Epithelial cell of proximal tubule (primary cell): Measurements from ENCODE around the gene MXD1. TPM values are rescaled to one million over a fixed set of nuclear protein-coding genes. Genes with fewer than 3 reads are reported as not detected.

Experiments
- DNase-seq: peaks from one replicate; pipeline ENCODE4 v3.0.0-alpha.2; 2011; ENCODE audit warnings: low read depth
- H3K4me3 ChIP-seq: 2 replicates; pipeline ENCODE4 v1.5.1; 2011; ENCODE audit warnings: low read depth, mild to moderate bottlenecking, low read length
- CTCF ChIP-seq: conservative IDR thresholded peaks from 2 replicates; pipeline ENCODE4 v1.5.1; 2012; ENCODE audit warnings: low read depth, mild to moderate bottlenecking, low read length
- total RNA-seq: library from RNA; depleted of rRNA; stranded (reverse); fragments of >200 nt; gene quantifications from 2 replicates; pipeline ENCODE4 v1.2.3, GENCODE V29; 2015

MXD1 gene
- total RNA-seq, 1 donor from 2014 or later = 2.2 TPM

- no peak overlapping the region for H3K4me3 ChIP-seq
- TF ChIP-seq CTCF = no peak
- DNase-seq = no peak
Observed at GRCh38 chr2:69954084-69954483, 39.2 kb downstream of the MXD1 start.

GRCh38 chr2:69955029-69955428 is 40.1 kb downstream of the MXD1 start:
- no peak for DNase-seq
- no peak for TF ChIP-seq CTCF
- no peak overlapping the region for H3K4me3 ChIP-seq

- DNase-seq = no peak
- no peak overlapping the region for H3K4me3 ChIP-seq
- no peak for TF ChIP-seq CTCF
Observed at GRCh38 chr2:69956475-69956979, 41.6 kb downstream of the MXD1 start.

- no peak for TF ChIP-seq CTCF
- DNase-seq = no peak
- H3K4me3 ChIP-seq = no peak overlapping the region
Observed at GRCh38 chr2:69957965-69958364, 43.1 kb downstream of the MXD1 start.

GRCh38 chr2:69958480-69958879 is 43.6 kb downstream of the MXD1 start:
- no peak for TF ChIP-seq CTCF
- no peak overlapping the region for H3K4me3 ChIP-seq
- no peak for DNase-seq

- DNase-seq = no peak
- TF ChIP-seq CTCF = no peak
- no peak overlapping the region for H3K4me3 ChIP-seq
Observed at GRCh38 chr2:69959425-69959824, 44.5 kb downstream of the MXD1 start.

- TF ChIP-seq CTCF = no peak
- no peak overlapping the region for H3K4me3 ChIP-seq
- DNase-seq = no peak
Observed at GRCh38 chr2:69960821-69961220, 45.9 kb downstream of the MXD1 start.
